HG03103 (cell line): ENCODE data around the gene USF3.

ENCODE experiments used
- ATAC-seq: cut with Tn5 transposase; IDR thresholded peaks from one replicate; pipeline ENCODE4 v1.9.1; 2021; ENCODE audit warnings: low read depth; ENCODE audit not compliant: unreplicated experiment

Gene USF3

DNA sequence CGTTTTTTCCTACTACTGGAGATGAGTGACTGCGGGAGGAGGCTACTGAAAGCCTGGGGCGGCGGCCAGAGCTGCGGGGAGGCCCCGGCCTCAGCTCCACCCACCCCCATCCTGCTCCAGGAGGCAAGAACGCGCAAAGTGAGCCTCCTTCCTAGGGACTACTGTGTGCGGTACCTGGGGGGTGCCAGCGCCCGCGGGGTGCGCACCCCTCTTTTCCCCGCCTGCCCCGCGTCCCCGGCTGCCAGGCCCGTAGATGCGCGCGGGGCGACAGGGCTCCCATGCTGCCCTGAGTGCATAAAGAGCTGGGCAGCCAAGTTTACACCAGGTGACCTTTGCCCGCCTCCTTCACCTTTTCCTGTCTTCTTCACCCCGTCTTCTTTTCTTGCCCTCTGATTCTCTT lies 2.5 kb upstream of the USF3 start:
- ATAC-seq, result no peak

DNA sequence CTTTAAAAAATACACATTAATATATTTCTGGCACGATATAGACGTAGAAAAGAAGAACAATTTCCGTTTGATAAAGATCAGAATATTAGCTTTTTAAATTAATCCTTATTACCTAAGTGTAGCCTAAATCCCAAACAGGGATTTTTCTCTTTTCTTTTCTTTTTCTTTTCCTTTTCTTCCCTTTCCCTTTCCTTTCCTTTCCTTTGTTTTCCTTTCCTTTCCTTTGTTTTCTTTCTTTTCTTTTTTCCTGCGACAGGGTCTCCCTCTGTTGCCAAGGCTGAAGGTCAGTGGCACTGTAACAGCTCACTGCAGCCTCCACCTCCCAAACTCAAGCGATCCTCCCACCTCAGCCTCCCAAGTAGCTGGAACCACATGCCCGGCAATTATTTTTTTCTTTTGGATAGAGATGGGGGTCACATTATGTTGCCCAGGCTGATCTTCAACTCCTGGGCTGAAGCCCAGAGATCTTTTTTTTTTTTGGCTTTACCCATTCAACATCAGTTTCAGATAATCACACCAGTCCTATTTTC lies 1.8 kb upstream of the USF3 start:
- no peak for ATAC-seq

DNA sequence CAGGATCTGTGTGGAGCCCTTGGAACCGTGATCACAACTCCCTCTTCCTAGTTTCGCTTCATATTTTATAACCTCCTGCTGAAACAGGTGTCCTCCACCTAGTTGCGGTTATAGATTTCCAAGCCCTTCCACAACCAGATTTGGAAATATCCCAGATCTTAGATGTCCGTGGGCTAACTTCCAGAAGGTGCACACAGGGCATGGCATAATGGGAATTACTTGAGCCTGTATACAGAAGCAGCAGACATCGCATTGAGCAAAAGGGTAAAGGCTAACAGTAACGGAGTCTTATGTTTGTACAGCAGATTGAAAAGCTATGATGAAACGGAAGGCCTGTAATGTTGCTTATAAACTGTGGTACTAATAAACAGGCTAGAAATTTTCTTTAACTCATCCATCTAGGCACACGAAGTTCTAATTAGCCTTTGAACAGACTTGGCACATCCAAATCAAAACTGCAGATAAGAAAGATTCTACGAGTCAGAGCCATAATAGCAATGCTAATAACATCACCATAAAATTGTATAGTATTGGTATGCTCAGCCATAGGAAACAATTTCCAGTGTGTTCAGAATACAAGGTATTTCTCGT lies 1.2 kb upstream of the USF3 start:
- ATAC-seq, result no peak

DNA sequence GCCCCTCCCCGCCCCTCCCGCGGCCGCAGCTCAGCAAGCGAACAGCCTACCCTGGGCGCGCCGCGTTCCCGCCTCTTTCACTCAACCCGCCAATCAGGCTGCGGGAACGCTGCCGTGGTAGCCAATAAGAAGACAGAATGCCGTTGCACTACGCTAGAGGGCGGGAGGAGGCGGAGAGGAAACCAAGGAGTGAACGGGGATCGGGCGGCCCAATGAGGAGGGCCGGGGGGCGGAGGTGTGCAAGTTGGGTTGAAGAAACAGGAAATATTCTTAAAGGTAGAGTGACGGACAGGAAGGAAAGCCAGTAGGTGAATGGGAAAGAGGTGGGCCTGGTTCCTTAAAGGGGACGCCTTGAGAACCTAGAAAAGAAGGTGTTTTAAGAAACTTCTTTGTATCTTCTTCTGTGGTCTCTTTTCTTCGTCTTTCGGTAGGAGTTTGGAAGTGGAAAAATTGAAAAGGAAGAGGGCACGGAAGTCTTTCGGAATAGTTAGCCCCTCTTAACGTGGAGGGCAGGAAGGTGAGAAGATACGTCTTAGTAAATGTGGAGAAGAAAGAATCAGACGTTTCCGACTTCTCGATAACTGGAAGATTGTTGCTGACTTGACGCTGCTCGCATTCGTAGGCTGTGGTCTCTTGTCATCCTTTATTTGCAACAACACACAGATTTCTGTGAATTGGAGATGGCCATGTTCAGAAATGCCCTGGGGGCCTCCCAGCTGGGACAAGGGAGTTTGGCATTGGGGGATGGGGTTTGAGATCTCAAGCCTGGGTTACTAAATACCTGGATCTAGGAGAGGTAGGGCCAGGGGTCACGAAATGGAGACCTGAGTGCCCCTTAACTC lies 437 bp upstream of the USF3 start:
- ATAC-seq, result peak; percentile 90

DNA sequence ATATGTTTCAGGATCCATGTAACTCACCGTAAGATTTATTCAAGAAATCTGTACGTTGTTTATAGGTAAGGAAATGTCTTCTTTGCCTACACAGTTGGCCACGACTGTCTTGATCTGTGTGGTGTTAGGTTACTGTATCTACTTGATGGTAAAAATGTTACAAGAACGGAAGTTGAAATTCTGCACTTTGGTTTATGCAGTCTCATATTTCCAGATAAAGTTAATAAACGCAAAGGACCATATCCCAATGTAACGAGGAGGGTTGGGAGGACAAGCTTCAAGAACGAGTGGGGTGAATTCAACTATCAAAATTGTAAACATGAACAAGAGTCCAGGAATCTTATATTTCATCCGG lies 1.0 kb downstream of the USF3 start:
- no peak for ATAC-seq

DNA sequence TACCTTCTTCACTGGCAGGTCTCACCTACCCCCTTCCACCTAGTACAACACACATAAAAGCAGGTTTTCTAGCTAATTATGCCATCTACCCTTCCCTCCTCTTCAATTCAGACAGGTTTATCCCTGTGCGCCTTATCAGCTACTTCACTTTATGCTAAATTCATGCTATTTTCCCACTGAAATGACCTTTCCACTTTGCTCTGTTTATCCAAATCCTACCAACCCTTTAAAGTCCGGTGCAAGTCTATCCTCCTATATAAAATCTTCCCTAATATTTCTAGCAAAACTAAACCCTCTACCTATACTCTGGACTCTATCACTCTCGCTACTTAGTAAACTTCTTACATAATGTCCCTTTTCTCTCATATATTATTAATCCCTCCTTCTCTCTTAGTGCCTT lies 6.0 kb downstream of the USF3 start:
- no peak for ATAC-seq

DNA sequence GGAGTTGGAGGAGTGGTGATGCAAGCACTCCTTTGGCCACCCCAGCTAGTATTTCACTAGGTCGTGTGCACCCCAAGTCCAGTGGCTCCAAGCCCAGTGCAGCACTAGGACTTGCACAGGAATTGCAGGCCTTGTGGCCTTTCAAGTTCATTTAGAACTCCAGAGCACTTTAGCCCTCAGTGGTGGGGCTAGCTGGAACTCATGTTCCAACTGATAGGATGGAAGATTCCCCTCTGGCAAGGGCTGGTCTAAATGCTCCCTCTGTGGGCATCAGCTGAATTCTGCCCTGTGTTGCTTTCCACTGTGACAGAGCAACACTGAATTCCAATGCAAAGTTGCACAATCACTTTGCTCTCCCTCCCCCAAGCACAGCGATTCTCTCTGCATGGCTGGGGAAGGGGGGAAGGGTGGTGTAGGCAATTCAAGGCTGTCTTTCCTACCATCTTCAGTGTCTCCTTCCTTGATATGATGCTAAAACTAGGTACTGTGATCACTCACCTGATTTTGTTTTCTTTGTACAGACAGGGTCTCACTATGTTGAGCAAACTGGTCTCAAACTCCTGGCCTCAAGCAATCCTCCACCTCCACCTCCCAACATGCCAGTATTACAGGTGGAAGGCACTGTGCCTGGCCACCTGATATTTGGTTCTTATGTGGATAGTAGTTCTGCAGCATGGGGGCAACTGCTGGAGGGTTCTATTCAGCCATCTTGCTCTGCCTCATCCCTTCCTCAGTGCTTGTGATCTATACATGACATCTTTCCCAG lies 10.3 kb downstream of the USF3 start:
- ATAC-seq, result no peak

DNA sequence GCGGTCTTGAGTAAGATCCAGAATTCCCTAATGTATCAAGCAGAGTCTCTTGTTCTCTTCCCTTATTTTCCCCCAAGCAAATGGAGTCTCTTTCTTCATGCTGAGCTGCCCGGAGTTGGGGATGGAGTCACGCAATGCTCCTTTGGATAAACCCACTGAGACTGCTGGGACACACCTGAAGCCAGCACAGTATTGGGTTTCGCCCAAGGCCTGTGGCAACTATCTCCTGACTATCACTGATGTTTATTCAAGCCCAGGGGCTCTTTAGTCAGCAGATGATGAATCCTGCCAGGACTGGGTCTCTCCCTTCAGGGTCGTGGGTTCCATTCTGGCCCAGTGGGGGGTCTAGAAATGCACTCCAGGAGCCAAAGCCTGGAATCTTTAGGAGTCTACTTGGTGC lies 11.3 kb downstream of the USF3 start:
- no peak for ATAC-seq

DNA sequence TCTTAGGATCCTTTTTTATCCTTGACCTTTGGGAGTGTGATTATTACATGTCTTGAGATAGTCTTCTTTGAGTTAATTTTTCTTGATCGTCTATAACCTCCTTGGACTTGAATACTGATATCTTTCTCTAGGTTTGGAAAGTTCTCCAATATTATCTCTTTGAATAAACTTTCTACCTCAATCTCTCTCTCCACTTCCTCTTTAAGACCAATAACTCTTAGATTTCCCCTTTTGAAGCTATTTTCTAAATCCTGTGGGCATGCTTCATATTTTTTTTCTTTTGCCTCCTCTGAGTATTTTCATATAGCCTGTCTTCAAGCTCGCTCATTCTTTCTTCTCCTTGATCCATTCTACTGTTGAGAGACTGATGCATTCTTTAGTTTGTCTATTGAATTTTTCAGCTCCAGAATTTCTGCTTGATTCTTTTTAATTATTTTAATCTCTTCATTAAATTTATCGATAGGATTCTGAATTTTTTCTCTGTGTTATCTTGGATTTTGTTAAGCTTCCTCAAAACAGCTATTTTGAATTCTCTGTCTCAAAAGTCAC lies 12.1 kb downstream of the USF3 start:
- no peak for ATAC-seq

DNA sequence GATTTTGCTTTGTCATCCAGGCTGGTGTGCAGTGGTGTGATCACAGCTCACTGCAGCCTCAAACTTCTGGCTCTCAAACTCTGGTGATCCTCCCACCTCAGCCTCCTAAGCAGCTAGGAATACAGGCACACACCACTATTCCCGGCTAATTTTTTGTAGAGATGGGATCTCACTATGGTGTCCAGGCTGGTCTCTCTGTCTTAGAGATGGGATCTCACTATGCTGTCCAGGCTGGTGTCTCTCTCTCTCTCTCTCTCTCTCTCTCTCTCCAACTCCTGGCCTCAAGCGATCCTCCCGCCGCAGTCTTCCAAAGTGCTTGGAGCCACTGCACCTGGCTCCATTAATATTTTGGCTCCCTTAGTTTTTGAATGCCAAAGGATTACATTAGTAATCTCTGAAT lies 17.7 kb downstream of the USF3 start:
- ATAC-seq, result no peak

DNA sequence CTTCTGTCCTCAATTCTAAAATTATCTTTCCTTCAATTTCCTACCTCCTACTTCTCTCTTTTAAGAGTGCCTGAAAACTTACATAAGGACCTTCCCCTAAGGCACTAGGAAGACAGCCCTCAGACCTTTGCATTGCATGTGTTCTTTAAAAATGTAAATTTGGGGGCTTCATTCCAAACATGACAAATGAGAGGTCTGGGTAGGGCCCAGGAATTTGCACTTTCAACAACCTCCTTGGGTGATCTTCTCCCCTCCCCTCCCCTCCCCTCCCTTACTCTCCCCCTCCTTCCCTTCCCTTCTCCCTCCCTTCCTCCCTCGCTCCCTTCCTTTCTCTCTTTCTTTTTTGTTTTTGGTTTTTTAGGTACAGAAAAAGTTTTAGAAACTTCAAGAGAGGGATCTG lies 18.7 kb downstream of the USF3 start:
- no peak for ATAC-seq

DNA sequence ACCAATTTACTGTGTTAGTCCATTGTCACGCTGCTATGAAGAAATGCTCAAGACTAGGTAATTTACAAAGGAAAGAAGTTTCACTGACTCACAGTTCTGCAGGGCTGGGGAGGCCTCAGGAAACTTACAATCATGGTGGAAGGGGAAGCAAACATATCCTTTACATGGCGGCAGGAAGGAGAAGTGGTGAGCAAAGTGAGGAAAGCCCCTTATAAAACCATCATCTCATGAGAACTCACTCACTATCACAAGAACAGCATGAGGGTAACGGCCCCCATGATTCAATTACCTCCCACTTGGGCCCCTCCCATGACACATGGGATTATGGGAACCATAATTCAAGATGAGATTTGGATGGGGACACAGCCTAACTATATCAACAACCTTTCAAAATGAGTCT lies 20.2 kb downstream of the USF3 start:
- ATAC-seq, result no peak

DNA sequence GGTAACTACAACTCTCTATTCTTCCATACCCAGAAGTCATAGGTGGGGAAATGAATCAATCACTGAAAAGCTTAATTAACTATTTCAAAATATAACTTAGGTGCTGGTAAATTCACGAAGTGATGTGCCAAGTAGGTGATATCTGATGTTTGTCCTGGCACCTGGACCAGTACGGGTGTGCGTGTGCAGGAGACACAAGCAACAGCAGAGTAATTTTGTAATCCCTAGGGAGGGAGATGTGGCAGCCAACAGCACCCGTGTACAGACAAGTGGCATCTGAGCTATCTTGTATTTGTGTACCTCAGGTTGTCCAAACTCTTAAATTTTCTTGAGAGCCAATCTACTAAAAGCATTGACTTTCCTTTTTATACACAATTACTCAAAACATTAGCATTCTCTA lies 22.8 kb downstream of the USF3 start:
- ATAC-seq, result no peak

DNA sequence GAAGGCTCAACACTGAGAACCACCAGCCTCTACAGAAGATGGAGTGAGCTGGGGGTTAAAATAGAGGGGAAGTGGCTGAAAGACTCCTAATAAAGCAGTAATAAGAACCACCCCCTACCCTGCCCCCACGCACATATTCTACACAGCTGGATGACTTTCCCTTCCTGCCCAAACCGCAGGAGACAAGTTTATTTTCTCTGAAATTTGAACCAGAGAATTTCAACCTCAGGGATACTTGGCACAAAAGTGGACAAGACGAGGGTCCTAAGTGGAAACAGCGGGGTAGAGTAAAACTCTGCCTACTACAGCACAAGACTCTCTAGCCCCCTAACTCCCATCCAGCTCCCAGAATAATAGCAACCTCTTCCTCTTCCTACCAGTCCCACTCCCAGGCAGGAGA lies 28.4 kb downstream of the USF3 start:
- no peak for ATAC-seq

DNA sequence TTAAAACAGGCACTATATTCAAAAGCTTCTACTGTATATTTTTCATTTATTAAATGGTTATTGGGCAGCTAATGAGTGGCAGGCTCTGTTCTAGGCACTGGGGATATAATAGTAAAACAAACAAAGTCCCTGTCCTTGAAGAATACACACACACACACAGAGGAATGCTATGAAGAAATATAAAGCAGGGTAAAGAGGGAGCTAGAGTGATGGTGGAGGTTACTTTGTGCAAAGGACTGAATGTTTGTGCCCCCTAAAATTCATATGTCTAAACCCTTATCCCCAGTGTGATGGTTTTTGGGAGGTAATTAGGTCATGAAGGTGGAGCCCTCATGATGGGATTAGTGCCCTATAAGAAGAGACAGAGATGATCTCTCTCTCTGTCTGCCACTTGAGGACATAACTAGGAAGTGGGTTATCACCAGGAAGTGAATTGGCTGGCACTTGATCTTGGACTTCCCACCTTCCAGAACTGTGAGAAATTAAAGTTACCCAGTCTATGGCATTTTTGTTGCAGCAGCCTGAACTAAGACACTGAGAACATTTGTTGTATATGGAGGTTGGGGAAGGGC lies 31.8 kb downstream of the USF3 start:
- ATAC-seq, result no peak

DNA sequence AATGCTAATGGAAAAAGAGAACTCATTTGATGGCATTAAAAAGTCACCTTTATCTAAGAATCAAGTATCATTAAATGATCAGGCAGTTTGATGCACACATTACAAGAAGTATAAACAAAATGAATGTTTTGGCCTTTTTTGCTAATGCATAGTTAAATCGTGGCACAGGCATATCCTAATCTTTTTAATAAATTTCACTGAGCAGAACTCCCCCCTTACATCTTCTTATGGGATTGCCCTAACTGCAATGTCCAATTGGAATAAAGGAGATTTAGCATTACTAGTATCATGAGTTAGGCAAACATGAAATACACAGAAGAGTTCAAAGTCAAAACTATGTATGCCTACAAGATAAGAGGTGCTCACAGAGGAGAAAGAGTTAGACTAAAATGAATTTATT lies 32.7 kb downstream of the USF3 start:
- no peak for ATAC-seq

DNA sequence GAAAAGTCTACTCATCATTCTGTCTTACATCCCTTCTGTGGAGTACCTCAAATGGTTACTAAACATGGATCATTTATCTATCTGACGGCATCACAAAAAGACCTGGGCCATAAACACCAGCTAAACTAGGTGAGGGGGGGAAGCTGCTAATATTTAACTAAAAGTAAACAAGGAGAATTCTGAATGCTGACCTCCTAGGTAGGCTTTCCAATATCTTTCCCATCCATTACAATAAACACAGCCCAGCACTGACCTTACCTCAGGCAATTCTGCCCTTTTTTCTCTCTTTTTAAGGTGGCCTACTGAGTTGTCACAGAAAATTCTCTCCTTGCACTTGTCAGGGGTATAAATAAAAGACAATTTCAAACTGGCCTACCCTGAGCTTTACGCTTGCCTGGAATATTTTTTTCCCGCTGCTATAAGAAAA lies 33.1 kb downstream of the USF3 start:
- ATAC-seq, result no peak

DNA sequence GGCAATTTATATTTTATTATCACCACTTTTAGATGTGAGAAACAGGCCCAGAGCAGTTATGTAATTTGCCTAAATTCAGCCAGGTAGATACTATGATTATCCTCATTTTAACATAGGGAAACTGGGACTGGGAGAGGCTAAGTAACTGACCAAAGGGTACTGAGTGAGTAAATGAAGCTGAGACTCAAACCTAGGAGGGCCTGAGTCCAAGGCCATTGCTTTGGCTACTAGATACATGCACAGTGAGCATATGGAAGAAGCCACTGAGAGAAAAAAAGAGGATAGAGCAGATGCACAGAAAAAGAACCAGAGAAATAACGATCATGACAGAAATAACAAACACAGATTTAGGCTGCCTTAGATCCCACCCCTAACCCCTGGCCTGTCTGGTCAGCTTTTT lies 33.6 kb downstream of the USF3 start:
- no peak for ATAC-seq

DNA sequence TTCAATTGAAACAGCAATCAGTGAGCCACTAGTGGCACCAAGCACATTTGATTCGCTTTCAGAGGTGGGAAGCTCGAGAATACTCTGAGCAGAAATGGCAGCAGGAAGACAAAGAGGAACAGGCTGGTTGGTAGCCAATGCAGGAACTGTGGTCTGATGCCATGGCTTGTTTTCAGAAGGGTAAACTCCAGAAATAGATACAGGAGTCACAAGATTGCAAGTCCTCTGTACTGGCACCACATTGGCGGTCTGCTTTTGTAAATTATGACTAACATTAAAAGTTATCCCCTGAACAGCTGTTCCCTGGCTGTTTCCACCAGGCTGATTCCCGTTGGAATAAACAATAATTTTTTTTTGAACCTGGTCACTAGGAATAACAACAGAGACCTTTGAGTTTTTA lies 35.5 kb downstream of the USF3 start:
- ATAC-seq, result no peak

DNA sequence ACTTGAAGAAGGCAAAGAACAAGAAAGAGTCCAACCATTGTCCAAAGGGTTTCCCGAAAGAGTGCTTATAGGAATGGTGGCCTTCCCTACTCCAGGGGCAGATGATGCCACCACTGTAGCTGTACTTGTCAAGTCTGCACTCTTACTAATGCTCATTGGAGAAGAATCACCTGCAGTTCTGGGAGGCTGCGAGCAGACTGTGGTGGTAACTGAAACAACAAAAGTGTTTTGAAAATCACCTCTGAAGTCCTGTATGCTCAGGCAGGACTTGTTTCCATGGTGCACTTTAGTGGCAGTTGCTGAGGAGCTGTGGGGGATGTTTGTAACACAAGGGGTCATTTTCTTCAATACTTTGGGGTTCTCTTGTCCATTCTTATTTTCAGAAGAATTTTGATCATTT lies 36.0 kb downstream of the USF3 start:
- no peak for ATAC-seq

DNA sequence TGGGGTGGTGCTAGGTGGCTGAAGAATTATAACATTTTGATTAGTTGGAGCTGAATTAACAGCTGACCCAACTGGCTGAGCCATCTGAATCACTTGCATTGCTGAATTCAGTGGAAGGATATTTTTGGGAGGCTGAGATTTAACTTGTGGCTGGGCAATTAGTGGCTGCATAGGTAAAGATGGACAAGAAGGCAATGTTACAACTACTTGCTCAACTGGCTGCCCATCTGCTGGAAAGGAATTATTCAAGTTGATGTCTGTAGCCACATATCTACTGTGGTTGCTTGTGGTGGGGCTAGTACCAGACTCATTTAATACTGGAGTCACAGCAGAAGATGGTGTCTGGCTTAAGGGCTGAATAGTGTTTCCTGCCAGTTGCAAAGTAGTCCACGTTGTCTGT lies 36.4 kb downstream of the USF3 start:
- no peak for ATAC-seq
